ENCODE measurements around the gene MT1F.

MT1F gene

DNA sequence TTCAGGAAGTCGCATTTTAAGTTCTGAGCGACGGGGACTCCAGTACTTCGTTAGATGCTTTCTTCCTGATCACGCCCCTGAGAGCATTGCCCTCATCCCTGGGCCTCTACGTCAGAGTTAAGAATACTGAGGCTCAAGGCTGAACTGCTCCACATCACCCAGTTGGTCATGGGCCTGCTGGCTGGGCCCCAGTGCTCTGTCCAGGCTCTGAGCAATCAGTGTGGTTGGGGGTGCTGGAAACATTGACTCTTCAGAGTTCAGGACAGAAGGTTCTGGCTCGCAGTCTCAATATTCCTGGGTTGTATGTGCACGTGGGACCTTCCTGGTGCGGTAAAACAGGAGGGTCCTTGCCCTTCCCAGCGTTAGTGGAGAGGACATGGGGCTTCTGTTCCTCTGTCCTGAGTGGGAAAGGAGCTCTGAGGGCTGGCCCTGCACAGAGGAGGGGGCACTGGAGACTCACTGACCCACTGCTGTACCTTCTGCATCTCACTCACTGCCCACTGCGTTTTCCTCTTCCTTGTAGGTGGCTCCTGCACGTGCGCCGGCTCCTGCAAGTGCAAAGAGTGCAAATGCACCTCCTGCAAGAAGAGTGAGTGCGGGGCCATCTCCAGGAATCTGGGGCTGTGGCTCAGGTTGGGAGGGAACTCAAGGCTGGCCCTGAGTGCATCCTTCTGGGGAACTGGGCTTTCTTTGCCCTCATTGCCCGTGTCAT is 31.7 kb upstream of the MT1F start:
- no peak for DNase-seq

DNA sequence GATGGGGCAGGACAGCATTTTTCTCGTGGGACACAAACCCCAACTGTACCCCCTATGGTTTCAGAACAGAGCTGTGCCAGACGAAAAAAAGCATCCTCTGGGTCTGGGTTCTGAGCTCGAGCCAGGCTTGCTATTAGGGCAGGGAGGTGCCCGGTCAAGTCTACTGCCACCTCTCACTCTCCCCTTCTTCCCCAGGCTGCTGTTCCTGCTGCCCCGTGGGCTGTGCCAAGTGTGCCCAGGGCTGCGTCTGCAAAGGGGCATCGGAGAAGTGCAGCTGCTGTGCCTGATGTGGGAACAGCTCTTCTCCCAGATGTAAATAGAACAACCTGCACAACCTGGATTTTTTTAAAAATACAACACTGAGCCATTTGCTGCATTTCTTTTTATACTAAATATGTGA is 31.1 kb upstream of the MT1F start:
- no peak for DNase-seq

DNA sequence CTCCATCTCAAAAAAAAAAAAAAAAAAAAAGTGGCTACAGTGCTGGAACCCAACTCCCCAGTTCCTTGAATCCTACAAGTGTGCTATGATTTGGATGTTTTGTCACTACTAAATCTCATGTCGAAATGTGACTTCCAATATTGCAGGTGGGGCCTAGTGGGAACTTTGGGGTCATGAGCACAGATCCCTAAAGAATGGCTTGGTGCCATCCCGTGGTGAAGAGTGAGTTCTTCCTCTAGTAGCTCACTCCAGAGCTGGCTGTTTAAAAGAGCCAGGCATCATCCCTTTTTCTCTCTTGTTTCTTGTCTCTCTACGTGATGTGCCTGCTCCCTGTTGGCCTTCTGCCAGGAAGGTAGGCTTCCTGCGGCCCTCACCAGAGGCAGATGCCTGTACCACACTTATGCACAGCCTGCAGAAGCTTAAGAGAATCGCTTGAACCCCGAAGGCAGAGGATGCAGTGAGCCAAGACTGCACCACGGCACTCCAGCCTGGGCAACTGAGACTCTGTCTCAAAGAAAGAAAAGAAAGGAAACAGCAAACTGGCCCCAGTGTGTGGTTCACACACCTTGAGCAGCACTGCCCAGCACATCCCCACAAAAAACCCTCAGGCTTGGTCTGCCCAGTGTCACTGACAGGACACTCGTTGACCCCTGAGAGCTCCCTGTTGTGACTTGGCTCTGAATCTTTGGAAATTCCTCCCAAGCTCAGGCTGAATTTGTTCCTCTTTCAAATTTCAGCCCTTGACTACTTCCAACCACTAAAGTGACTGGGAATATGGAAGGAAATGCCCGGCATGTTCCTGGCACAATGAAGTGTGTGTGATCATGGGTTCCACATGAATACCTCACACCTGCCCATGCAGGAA is 29.0 kb upstream of the MT1F start:
- DNase-seq, result no peak

DNA sequence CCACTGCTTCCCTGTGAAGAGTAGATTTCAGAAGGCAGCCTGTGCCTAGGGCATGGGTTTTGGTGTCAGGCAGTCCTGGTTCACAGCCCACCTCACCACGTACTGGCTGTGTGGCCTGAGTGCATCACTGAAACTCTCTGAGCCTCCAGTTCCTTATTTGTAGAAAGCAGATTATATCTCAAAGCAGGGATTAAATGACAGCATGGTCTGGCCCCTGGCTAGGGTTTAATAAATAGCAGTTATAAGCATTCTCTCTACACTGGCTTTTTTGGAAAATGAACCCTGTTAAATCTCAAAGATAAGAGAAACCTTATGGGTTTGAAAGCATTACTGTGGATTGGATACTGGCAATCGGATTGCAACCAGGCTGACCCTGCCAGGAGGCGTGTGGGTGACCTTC is 28.2 kb upstream of the MT1F start:
- DNase-seq, result no peak

DNA sequence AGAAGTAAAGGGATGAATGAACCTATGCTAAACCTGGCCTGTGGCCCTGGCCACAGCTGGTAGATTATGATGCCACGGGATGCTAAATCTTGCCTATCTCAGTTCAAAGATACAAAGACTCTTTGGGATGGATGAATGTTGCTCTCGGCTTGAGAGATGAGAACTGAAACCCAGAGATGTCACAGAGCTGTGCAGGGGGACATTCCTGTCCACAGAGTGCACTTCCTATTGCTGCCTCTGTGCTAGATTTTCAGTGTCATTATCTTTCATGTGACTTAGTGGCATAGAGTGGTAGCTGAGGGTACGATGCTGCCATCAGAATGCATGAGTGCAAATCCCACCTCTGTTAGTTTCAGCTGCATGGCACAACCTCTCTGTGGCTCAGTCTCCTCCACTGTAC is 27.6 kb upstream of the MT1F start:
- no peak for DNase-seq

DNA sequence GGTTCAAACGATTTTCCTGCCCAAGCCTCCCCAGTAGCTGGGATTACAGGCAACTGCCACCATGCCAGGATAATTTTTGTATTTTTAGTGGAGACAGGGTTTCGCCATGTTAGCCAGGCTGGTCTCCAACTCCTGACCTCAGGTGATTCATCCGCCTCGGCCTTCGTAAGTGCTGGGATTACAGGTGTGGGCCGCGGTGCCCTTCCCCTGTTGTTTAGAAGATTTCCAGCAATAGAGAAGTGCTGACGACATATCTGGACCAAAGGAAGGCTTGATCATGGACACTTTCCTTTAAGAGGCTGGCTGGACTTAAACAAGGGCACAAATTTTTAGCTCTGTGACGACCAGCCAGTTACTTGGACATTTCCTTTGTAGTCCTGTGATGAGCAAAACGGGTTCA is 26.6 kb upstream of the MT1F start:
- no peak for DNase-seq

DNA sequence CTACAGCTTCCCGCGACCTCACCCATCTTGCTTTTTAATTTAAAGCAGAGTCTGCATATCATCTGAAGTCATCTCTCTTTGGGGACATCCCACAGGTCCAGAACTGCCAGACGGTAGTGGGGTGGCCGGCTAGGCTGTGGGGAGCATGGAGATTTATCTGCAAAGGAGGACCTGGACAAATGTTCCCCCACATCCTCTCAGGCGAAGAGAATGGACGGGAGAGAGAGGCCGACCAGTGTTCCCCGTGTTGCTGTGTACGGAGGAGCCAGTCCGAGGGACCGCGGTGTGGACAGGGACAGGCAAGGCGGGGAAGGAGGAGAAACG is 26.0 kb upstream of the MT1F start:
- DNase-seq, result no peak

DNA sequence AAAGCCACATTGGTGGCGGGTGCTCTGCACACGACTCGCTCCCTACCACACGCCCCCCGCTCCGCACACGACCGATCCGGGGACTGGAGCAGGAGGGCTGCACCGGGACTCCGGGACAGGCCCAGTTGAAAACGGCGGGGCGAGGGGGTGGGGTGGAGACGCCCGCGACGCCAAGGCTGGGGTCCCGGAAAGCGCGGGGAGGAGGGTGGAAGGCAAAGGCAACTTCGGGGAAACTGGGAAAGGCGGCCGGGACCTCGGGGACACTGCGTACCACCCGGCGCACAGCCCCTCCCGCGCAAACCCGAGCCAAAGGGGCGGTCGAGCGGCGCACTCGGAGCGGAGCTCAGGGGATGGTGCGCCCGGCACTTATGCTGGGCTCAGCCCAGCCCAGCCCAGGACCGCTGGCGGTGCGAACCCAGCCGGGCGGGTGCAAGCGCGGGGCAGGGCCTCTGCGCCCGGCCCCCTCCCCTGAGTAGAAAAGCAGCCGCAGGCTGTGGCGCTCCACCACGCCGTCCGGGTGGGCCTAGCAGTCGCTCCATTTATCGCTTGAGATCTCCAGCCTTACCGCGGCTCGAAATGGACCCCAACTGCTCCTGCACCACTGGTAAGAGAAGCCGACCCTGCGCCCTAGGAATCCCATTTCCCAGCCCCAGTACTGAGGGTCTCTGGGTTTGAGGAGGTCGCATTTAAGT is 25.5 kb upstream of the MT1F start, which contains the start of gene MT1M:
Gene MT1M (plus strand): TSS at position 504 of the 692 bp plus-strand sequence. CDS start 73 bp downstream, at position 577.
- DNase-seq, result no peak

DNA sequence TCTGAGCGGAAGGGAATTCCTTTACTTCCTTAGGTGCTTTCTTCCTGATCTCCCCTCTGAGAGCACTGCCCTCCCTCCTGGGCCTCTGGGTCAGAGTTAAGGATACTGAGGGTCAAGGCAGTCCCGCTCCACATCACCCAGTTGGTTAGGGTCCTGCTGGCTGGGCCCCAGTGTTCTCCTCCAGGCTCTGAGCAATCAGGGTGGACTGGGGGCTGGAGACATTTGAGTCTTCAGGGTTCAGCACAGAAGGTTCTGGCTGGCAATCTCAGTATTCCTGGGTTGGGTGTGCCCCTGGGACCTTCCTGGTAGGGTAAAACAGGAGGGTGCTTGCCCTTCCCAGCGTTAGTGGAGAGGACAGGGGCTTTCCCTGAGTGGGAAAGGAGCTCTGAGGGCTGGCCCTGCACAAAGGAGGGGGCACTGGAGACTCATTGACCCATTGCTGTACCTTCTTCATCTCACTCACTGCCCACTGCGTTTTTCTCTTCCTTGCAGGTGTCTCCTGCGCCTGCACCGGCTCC is 24.9 kb upstream of the MT1F start:
- no peak for DNase-seq

DNA sequence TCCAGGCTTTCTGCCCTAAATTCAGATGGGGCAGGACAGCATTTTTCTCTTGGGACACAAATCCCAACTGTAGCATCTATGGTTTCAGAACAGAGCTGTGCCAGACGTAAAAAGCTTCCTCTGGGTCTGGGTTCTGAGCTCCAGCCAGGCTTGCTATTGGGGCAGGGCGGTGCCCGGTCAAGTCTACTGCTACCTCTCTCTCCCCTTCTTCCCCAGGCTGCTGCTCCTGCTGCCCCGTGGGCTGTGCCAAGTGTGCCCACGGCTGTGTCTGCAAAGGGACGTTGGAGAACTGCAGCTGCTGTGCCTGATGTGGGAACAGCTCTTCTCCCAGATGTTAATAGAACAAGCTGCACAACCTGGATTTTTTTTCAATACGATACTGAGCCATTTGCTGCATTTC is 24.2 kb upstream of the MT1F start:
- DNase-seq, result no peak

DNA sequence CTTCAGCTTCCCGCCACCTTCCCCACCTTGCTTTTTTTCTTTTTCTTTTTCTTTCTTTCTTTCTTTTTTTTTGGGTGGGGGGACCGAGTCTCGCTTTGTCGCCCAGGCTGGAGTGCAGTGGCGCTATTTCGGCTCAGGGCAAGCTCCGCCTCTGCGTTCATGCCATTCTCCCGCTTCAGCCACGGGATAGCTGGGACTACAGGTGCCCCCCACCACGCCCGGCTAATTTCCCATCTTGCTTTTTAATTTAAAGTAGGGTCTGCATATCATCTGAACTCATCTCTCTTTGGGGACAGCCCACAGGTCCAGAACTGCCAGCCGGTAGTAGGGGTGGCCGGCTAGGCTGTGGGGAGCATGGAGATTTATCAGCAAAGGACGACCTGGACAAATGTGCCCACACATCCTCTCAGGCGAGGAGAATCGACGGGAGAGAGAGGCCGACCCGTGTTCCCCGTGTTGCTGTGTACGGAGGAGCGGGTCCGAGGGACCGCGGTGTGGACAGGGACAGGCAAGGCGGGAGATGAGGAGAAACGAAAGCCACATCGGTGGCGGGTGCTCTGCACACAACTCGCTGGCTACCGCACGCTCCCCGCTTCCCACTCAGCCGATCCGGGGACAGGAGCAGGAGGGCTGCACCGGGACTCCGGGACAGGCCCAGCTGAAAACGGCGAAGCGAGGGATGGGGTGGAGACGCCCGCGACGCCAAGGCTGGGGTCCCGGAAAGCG is 22.9 kb upstream of the MT1F start:
- no peak for DNase-seq

DNA sequence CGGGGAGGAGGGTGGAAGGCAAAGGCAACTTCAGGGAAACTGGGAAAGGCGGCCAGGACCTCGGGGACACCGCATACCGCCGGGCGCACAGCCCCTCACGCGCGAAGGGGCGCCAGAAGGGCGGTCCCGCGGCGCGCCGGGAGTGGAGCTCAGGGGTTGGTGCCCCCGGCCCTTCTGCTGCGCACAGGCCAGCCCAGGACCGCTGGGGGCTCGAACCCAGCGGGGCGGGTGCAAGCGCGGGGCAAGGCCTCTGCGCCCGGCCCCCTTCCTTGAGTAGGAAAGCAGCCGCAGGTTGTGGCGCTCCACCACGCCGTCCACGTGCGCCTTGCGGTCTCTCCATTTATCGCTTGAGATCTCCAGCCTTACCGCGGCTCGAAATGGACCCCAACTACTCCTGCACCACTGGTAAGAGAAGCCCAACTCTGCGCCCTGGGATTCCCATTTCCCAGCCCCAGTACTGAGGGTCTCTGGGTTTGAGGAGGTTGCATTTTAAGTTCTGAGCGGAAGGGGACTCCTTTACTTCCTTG is 22.3 kb upstream of the MT1F start:
- DNase-seq, result no peak

DNA sequence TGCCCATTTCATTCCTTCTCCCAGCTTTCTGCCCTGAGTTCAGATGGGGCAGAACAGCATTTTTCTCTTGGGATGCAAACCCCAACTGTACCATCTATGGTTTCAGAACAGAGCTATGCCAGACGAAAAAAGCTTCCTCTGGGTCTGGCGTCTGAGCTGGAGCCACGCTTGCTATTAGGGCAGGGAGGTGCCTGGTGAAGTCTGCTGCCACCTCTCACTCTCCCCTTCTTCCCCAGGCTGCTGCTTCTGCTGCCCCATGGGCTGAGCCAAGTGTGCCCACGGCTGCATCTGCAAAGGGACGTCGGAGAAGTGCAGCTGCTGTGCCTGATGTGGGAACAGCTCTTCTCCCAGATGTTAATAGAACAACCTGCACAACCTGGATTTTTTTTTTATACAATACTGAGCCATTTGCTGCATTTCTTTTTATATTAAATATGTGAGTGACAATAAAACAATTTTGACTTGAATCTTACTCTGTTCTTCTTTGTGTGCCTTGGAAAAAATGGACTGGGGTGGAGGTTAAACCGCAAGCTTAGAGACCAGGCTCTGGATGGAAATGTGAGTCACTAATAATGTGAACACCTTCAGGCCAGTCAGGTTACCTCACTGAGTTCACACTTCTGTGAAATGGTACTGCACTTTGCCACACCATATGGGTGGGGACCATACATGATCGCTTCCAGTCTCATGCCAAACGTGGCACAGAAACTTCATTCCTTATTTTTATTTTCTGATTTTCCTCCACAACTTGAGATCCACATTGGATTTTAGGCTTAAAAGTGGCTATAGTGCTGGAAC is 20.9 kb upstream of the MT1F start:
- DNase-seq, result no peak

DNA sequence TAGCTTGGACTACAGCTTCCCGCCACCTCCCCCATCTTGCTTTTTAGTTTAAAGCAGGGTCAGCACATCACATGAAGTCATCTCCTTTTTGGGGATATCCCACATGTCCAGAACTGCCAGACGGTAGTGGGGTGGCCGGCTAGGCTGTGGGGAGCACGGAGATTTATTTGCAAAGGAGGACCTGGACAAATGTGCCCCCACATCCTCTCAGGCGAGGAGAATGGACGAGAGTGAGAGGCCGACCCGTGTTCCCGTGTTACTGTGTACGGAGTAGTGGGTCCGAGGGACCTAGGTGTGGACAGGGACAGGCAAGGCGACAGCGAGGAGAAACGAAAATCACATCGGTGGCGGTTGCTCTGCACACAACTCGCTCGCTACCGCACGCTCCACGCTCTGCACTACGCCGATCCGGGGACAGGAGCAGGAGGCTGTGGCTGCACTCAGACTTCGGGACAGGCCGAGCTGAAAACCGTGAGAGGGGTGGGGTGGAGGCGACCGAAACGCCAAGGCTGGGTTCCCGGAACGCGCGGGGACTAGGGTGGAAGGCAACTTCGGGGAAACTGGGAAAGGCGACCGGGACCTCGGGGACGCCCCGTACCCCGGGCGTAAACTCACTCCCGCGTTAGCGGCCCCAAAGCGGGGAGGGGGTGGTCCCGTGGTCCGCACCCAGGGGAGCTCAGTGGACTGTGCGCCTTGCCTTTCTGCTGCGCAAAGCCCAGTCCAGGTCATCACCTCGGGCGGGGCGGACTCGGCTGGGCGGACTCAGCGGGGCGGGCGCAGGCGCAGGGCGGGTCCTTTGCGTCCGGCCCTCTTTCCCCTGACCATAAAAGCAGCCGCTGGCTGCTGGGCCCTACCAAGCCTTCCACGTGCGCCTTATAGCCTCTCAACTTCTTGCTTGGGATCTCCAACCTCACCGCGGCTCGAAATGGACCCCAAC is 19.7 kb upstream of the MT1F start, which contains the start of gene MT1A:
Gene MT1A (plus strand): TSS at position 853 of the 937 bp plus-strand sequence. CDS start 73 bp downstream, at position 926.
- DNase-seq, result no peak

DNA sequence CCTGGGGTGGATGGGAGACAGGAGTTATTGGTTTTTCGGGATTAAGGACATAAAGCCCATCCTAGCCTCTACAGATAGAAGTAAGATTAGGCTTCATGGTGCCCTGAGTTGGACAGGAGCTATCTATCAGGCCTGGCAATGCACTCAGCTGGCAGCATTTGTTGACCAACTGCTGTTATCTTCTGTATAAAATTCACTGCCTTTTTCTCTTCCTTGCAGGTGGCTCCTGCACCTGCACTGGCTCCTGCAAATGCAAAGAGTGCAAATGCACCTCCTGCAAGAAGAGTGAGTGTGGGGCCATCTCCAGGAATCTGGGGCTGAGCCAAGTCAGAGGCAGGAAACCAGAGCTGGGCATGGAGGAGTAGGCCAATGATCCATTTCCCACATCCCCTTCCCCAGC is 18.7 kb upstream of the MT1F start:
- DNase-seq, result no peak

DNA sequence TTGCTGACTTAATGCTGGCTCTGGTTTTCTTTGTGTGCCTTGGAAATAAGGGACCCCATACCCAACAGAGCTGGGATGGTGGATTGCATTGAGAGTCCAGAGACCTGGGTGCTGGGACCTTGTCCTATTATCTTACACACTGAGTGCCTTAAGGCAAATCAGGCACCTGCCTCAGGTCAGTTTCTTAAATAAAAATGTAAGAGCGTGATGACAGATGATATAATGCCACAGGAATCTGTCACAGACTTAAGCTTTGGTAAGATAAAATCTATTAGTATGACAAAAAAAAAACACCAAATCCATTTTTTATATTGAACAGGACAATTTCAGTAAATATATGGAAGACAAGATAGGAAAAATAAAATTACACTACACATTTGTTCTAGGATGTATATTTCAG is 17.7 kb upstream of the MT1F start:
- no peak for DNase-seq

DNA sequence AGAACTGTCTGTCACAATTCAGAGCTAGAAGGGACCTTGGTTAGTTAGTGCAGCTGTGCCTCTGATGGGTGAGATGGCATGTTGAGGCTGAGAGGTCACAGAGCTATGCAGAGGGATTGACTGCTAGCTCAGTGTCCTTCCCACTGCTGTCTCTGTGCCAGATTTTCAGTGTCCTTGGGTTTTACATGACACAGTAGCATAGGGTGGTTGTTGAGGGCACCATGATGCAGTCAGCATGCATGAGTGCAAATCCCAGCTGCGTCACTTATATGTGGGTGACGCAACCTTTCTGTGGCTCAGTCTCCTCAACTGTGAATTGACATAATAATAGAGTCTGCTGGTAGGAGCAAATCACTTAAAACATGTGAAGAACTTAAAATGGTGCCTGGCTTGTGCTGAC is 16.6 kb upstream of the MT1F start:
- no peak for DNase-seq

DNA sequence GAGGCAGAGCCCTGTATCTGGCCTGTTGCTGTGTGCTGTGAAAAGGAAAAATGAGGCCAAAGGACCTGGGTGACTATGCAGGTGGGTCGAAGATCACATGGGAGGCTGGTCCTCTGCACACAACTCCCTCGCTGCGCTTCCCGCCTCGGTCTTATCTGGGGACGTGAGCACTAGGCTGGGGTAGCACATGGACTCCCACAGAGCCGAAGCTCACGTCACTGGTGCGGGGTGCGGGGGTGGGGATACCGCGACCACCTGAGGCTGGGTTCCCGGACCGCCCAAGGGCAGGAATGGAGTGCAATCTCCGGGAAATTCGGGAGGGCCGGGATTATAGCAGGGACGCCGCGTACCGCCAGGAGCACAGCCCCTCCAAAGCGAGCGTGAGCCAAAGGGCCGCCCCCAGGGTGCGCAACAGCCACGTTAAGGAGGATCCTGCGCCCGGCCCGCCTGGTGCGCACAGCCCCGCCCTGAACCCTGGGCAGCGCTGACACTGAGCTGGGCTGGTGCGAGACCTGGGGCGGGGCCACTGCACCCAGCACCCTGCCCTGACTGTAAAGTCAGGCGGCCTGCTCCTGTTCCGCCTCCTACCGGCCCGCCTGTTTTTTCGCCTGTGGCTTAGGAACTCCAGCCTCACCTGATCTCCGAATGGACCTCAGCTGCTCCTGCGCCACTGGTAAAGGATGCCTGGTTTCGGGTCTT is 14.5 kb upstream of the MT1F start:
- peak; percentile 58 for DNase-seq

DNA sequence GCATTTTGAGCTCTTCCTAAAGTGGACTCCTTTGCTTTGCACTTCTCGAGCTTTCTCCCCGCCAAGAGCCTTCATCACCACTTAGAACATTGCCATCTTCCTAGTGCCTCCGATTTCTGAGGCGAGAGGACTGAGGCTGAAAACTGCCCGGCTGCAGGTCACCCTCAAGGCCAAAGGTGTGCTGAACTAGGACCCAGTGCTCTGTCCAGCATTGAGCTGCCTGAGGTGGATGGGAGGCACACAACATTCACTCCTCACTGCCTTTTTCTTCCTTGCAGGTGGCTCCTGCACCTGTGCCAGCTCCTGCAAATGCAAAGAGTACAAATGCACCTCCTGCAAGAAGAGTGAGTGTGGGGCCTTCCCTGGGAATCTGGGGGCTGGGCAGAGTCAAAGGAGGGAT is 13.9 kb upstream of the MT1F start:
- DNase-seq, result no peak

DNA sequence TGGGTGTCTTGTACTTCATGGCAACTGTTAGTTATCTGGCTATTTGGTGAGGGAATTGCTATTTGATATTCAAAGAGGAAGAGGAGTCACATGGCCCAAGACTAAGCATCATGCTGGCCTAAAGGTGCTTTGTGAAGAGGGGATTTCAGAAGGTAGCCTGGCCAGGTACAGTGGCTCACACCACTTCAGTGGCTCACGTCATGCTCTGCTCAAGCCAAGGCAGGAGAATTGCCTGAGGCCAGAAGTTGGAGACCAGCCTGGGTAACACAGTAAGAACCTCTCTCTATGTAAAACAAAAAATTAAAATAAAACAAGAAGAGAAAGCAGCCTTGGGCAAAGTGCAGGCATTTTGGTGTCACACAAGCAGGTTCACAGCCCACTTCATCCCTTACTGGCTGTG is 12.4 kb upstream of the MT1F start:
- no peak for DNase-seq
